ENCODE measurements around the gene HAPLN2.

The HAPLN2 gene

GRCh38 chr1:156659988-156660751 is 41.0 kb downstream of the HAPLN2 start (continued):
- TF ChIP-seq ZSCAN4 (tag by site-specific recombination; IDR thresholded peaks at IDR 0.05) (peak; percentile 99), YY2 (tag by site-specific recombination; IDR thresholded peaks at IDR 0.05) (no peak; the same call in 1 of the 2 replicates), ZNF621 (tag by site-specific recombination; IDR thresholded peaks at IDR 0.05) (no peak), ZNF23 (tag by site-specific recombination; IDR thresholded peaks at IDR 0.05; ENCODE audit: borderline replicate concordance) (no peak), ZNF157 (tag by site-specific recombination; IDR thresholded peaks at IDR 0.05) (no peak), PRDM2 (tag by site-specific recombination; IDR thresholded peaks at IDR 0.05; ENCODE audit: borderline replicate concordance) (no peak), ZSCAN23 (tag by site-specific recombination; IDR thresholded peaks at IDR 0.05) (peak; percentile 98), REPIN1 (tag by site-specific recombination; IDR thresholded peaks at IDR 0.05; ENCODE audit: low read depth) (peak; percentile 70; the same call in 1 of the 2 replicates), ZNF529 (tag by site-specific recombination; IDR thresholded peaks at IDR 0.05; ENCODE audit: insufficient replicate concordance) (no peak), ZFP69B (tag by site-specific recombination; IDR thresholded peaks at IDR 0.05) (peak; percentile 93), OVOL3 (tag by site-specific recombination; IDR thresholded peaks at IDR 0.05) (0 out of 2 replicates have a peak, but pooled peaks have one; percentile 13), ZNF266 (tag by site-specific recombination; IDR thresholded peaks at IDR 0.05; ENCODE audit: low read depth) (peak; percentile 92), ZSCAN5A (tag by site-specific recombination; IDR thresholded peaks at IDR 0.05) (0 out of 2 replicates have a peak, but pooled peaks have one; percentile 77), ZNF221 (tag by site-specific recombination; IDR thresholded peaks at IDR 0.05; ENCODE audit: borderline replicate concordance) (no peak), ZNF658 (tag by site-specific recombination; IDR thresholded peaks at IDR 0.05) (peak; percentile 47; the same call in 1 of the 2 replicates), REST (tag by site-specific recombination; IDR thresholded peaks at IDR 0.05) (peak; percentile 74), ZNF394 (tag by site-specific recombination; IDR thresholded peaks at IDR 0.05; ENCODE audit: borderline replicate concordance) (peak; percentile 85), CTCF (tag by site-specific recombination; IDR thresholded peaks at IDR 0.05) (peak; percentile 100), SETDB1 (IDR thresholded peaks at IDR 0.05; ENCODE audit: insufficient read length, low read length) (peak; percentile 38), KLF8 (tag by site-specific recombination; IDR thresholded peaks at IDR 0.05) (peak; percentile 86), SCRT2 (tag by site-specific recombination; IDR thresholded peaks at IDR 0.05) (0 out of 2 replicates have a peak, but pooled peaks have one; percentile 46), ZNF596 (tag by site-specific recombination; IDR thresholded peaks at IDR 0.05) (no peak), PRDM1 (tag by site-specific recombination; IDR thresholded peaks at IDR 0.05) (0 out of 2 replicates have a peak, but pooled peaks have one; percentile 13), MYNN (tag by site-specific recombination; IDR thresholded peaks at IDR 0.05; ENCODE audit: borderline replicate concordance) (0 out of 2 replicates have a peak, but pooled peaks have one; percentile 33), KLF16 (tag by site-specific recombination; IDR thresholded peaks at IDR 0.05) (peak; percentile 96)
